Loucy (cell line): ENCODE measurements around the gene IMPG2.

ENCODE experiments used
- H2AFZ ChIP-seq: fragments of 200-600 bp; sonication (generic); 2 replicates; pipeline ENCODE4 v1.6.0; 2016; ENCODE audit warnings: antibody characterized with exemption, mild to moderate bottlenecking, low read length, moderate library complexity
- H3F3A ChIP-seq: fragments of 200-600 bp; 2 replicates; pipeline ENCODE4 v1.6.0; 2016; ENCODE audit warnings: antibody characterized with exemption, low read depth, mild to moderate bottlenecking
- H3K27me3 ChIP-seq: fragments of 200-600 bp; sonication (generic); 2 replicates; pipeline ENCODE4 v1.6.1; 2014; ENCODE audit warnings: low read length, mild to moderate bottlenecking; ENCODE audit not compliant: insufficient read depth, poor library complexity, severe bottlenecking
- H3K36me3 ChIP-seq: fragments of 200-600 bp; sonication (generic); 2 replicates; pipeline ENCODE4 v1.6.1; 2016; ENCODE audit warnings: low read length; ENCODE audit not compliant: insufficient read depth
- H3K4me1 ChIP-seq: fragments of 200-600 bp; sonication (generic); 2 replicates; pipeline ENCODE4 v1.5.1; 2014; ENCODE audit warnings: low read length, mild to moderate bottlenecking; ENCODE audit not compliant: insufficient read depth, poor library complexity, severe bottlenecking
- H3K4me2 ChIP-seq: fragments of 200-600 bp; sonication (generic); 2 replicates; pipeline ENCODE4 v1.6.0; 2014; ENCODE audit warnings: antibody characterized with exemption, low read length, low read depth, mild to moderate bottlenecking; ENCODE audit not compliant: poor library complexity, severe bottlenecking
- H3K4me3 ChIP-seq: fragments of 200-600 bp; sonication (generic); 2 replicates; pipeline ENCODE4 v1.5.1; 2014; ENCODE audit warnings: low read length, mild to moderate bottlenecking, mixed read lengths; ENCODE audit not compliant: poor library complexity, severe bottlenecking
- H3K79me2 ChIP-seq: fragments of 200-600 bp; sonication (generic); 2 replicates; pipeline ENCODE4 v1.6.1; 2014; ENCODE audit warnings: low read length; ENCODE audit not compliant: insufficient read depth
- H3K9ac ChIP-seq: fragments of 200-600 bp; sonication (generic); 2 replicates; pipeline ENCODE4 v1.6.0; 2014; ENCODE audit warnings: mild to moderate bottlenecking, low read depth, low read length, moderate library complexity; ENCODE audit not compliant: poor library complexity, severe bottlenecking
- H3K9me2 ChIP-seq: fragments of 200-600 bp; sonication (generic); replicated peaks from 2 replicates; pipeline ENCODE4 v1.6.1; 2016; ENCODE audit warnings: low read depth, low read length, mixed read lengths
- H3K9me3 ChIP-seq: fragments of 200-600 bp; sonication (generic); 2 replicates; pipeline ENCODE4 v1.6.1; 2014; ENCODE audit warnings: mild to moderate bottlenecking, antibody characterized with exemption, low read length, low read depth; ENCODE audit not compliant: insufficient read depth
- H4K20me1 ChIP-seq: fragments of 200-600 bp; sonication (generic); 2 replicates; pipeline ENCODE4 v1.6.0; 2014; ENCODE audit warnings: antibody characterized with exemption, low read length, mild to moderate bottlenecking; ENCODE audit not compliant: insufficient read depth, poor library complexity, severe bottlenecking
- CTCF ChIP-seq: fragments of 200-600 bp; sonication (generic); conservative IDR thresholded peaks from 2 replicates; pipeline ENCODE4 v1.5.1; 2014; ENCODE audit warnings: mild to moderate bottlenecking, antibody characterized with exemption, low read length
- EZH2phosphoT487 ChIP-seq: fragments of 200-600 bp; IDR thresholded peaks from 2 replicates; pipeline ENCODE4 v1.6.1; 2018; ENCODE audit warnings: antibody characterized with exemption, mild to moderate bottlenecking, moderate library complexity, borderline replicate concordance

Gene IMPG2

GRCh38 chr3:101203411-101203810 lies 117.0 kb downstream of the IMPG2 start:
- H3K79me2 ChIP-seq, result no peaks in the 10 kb centered on the region
- H2AFZ ChIP-seq, result no peak overlapping the region
- no peak overlapping the region for H3K4me3 ChIP-seq
- H3K9me3 ChIP-seq, result no peaks in the 10 kb centered on the region
- H3K4me1 ChIP-seq, result peaks cover 19% of the 10 kb centered on the region
- no peak overlapping the region for H3K4me2 ChIP-seq
- H4K20me1 ChIP-seq, result no peaks in the 10 kb centered on the region
- no peaks in the 10 kb centered on the region for H3K36me3 ChIP-seq
- no peak for TF ChIP-seq CTCF
- TF ChIP-seq EZH2phosphoT487, result no peak
- no peaks in the 10 kb centered on the region for H3K9me2 ChIP-seq
- no peak overlapping the region for H3K9ac ChIP-seq
- no peaks in the 10 kb centered on the region for H3K27me3 ChIP-seq
- H3F3A ChIP-seq, result no peaks in the 10 kb centered on the region

DNA sequence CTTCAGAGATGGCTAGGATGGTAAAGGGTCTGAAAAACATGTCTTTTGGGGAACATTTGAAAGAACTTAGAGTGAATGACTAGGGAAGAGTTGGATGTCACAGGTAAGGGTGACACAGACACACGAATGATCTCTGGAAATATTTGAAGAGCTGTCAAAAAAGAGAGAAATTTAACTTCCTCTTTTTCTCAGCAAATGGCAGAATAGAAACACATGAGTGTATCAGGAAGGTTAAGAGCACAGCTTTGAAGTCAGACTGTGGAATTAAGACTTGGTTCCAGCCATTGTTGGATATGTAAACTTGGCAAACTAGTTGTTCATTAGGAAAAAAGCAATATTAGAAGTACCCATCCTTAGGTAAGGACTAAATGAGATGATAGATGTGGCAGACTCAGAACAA lies 117.7 kb downstream of the IMPG2 start:
- H2AFZ ChIP-seq, result no peak overlapping the region
- no peak overlapping the region for H3K9ac ChIP-seq
- no peaks in the 10 kb centered on the region for H3K27me3 ChIP-seq
- no peak overlapping the region for H3K4me3 ChIP-seq
- no peak overlapping the region for H3K4me2 ChIP-seq
- no peaks in the 10 kb centered on the region for H3K9me2 ChIP-seq
- no peaks in the 10 kb centered on the region for H3K36me3 ChIP-seq
- TF ChIP-seq EZH2phosphoT487 (no peak), CTCF (no peak)
- H3K79me2 ChIP-seq, result no peaks in the 10 kb centered on the region
- no peaks in the 10 kb centered on the region for H3K9me3 ChIP-seq
- H3K4me1 ChIP-seq, result peaks cover 19% of the 10 kb centered on the region
- no peaks in the 10 kb centered on the region for H3F3A ChIP-seq
- no peaks in the 10 kb centered on the region for H4K20me1 ChIP-seq

DNA sequence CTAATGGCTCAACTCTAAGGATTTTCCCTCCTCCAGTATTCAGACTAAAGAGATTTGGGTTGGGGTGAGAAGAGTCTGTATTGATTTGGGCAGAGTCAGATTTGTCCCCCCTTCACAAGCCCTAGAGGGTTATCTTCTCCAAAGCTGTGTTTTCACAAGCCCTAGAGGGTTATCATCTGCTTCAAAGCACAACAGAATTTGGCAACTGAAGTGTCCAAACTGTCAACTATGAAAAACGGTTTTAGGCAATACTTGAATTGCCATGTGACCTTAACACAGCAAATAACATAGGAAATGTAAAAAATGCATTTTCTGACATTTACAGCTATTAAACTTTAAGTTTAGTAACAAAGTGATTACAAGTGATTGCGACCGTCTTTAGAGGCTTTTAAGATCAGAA lies 119.9 kb downstream of the IMPG2 start:
- no peaks in the 10 kb centered on the region for H3K79me2 ChIP-seq
- H2AFZ ChIP-seq, result peak overlapping the region; percentile 44
- H3K9ac ChIP-seq, result no peak overlapping the region
- H3K36me3 ChIP-seq, result no peaks in the 10 kb centered on the region
- no peaks in the 10 kb centered on the region for H3K9me2 ChIP-seq
- H3K9me3 ChIP-seq, result no peaks in the 10 kb centered on the region
- no peaks in the 10 kb centered on the region for H3F3A ChIP-seq
- H3K4me2 ChIP-seq, result peak overlapping the region; percentile 51
- H3K4me1 ChIP-seq, result peaks cover 19% of the 10 kb centered on the region
- no peaks in the 10 kb centered on the region for H3K27me3 ChIP-seq
- H3K4me3 ChIP-seq, result peak overlapping the region; percentile 8
- TF ChIP-seq CTCF (no peak), EZH2phosphoT487 (no peak)
- no peaks in the 10 kb centered on the region for H4K20me1 ChIP-seq
